Neural progenitor cell (in vitro differentiated cells): ENCODE results near the gene RNF40. TPM values are rescaled to one million over a fixed set of nuclear protein-coding genes. Genes with fewer than 3 reads are reported as not detected.
"Not testable (repeated sequence)": the region's sequence is repeated elsewhere in the genome, so short reads cannot be mapped to it uniquely, and the experiment has no call there.

Source experiments
- DNase-seq: peaks from one replicate; pipeline ENCODE4 v3.0.0-alpha.2; 2016; ENCODE audit warnings: low spot score
- H2AFZ ChIP-seq: fragments of 200-600 bp; sonication (generic); replicated peaks from 2 replicates; pipeline ENCODE4 v1.6.1; 2016; ENCODE audit warnings: antibody characterized with exemption
- H3F3A ChIP-seq: fragments of 200-600 bp; sonication (generic); 2 replicates; pipeline ENCODE4 v1.6.1; 2016; ENCODE audit warnings: antibody characterized with exemption, low read depth
- H3K27ac ChIP-seq: fragments of 200-600 bp; sonication (generic); 2 replicates; pipeline ENCODE4 v1.5.1; 2016; ENCODE audit warnings: mild to moderate bottlenecking
- H3K27me3 ChIP-seq: fragments of 200-600 bp; sonication (generic); 2 replicates; pipeline ENCODE4 v1.6.1; 2016; ENCODE audit warnings: mild to moderate bottlenecking, moderate library complexity
- H3K36me3 ChIP-seq: fragments of 200-600 bp; sonication (generic); 2 replicates; pipeline ENCODE4 v1.5.1; 2016
- H3K4me1 ChIP-seq: fragments of 200-600 bp; sonication (generic); 2 replicates; pipeline ENCODE4 v1.6.1; 2016; ENCODE audit warnings: mixed run types
- H3K4me2 ChIP-seq: fragments of 200-600 bp; sonication (generic); 2 replicates; pipeline ENCODE4 v1.6.1; 2016
- H3K4me3 ChIP-seq: fragments of 200-600 bp; sonication (generic); 2 replicates; pipeline ENCODE4 v1.5.1; 2016
- H3K79me2 ChIP-seq: fragments of 200-600 bp; sonication (generic); 2 replicates; pipeline ENCODE4 v1.6.1; 2016; ENCODE audit warnings: low read depth
- H3K9ac ChIP-seq: fragments of 200-600 bp; sonication (generic); 2 replicates; pipeline ENCODE4 v1.6.1; 2016
- H3K9me3 ChIP-seq: fragments of 200-600 bp; sonication (generic); 2 replicates; pipeline ENCODE4 v1.5.1; 2016; ENCODE audit warnings: low read depth
- H4K20me1 ChIP-seq: fragments of 200-600 bp; sonication (generic); 2 replicates; pipeline ENCODE4 v1.6.1; 2016; ENCODE audit warnings: low read depth
- H3K27ac Mint-ChIP-seq: 3 replicates; pipeline ENCODE4 v1.8.0; 2021; ENCODE audit warnings: mixed read lengths
- H3K27me3 Mint-ChIP-seq: 2 replicates; pipeline ENCODE4 v1.8.0; 2022; ENCODE audit warnings: low read depth, mild to moderate bottlenecking, inconsistent platforms, moderate library complexity, mixed read lengths; ENCODE audit not compliant: insufficient read depth
- H3K36me3 Mint-ChIP-seq: 3 replicates; pipeline ENCODE4 v1.8.0; 2021; ENCODE audit warnings: mixed read lengths
- H3K4me1 Mint-ChIP-seq: 3 replicates; pipeline ENCODE4 v1.8.0; 2021; ENCODE audit warnings: mixed read lengths
- H3K4me3 Mint-ChIP-seq: 3 replicates; pipeline ENCODE4 v1.8.0; 2021; ENCODE audit warnings: mild to moderate bottlenecking, moderate library complexity, mixed read lengths
- H3K9me3 Mint-ChIP-seq: 3 replicates; pipeline ENCODE4 v1.8.0; 2020; ENCODE audit warnings: mixed read lengths
- CTCF ChIP-seq: fragments of 200-600 bp; sonication (generic); IDR thresholded peaks from 2 replicates; pipeline ENCODE4 v1.5.1; 2017; ENCODE audit warnings: antibody characterized with exemption, mild to moderate bottlenecking
- EZH2 ChIP-seq: fragments of 200-600 bp; sonication (generic); IDR thresholded peaks from 2 replicates; pipeline ENCODE4 v1.6.1; 2017; ENCODE audit warnings: antibody characterized with exemption, mild to moderate bottlenecking, moderate library complexity
- EZH2phosphoT487 ChIP-seq: fragments of 200-600 bp; sonication (generic); IDR thresholded peaks from 2 replicates; pipeline ENCODE4 v1.6.1; 2017; ENCODE audit warnings: antibody characterized with exemption
- total RNA-seq: library from RNA; depleted of rRNA; stranded (reverse); fragments of >200 nt; gene quantifications from 2 replicates; pipeline ENCODE4 v1.2.3, GENCODE V29; 2015; ENCODE audit warnings: low replicate concordance

Gene RNF40
- total RNA-seq, 1 donor from 2014 or later: 45.6 TPM

GRCh38 chr16:30813821-30814189, 51.7 kb downstream of the RNF40 start:
- Histone ChIP-seq H3K9ac (no peak overlapping the region), H3K79me2 (no peaks in the 10 kb centered on the region), H4K20me1 (no peaks in the 10 kb centered on the region), H3F3A (peaks cover 6% of the 10 kb centered on the region), H3K36me3 (no peaks in the 10 kb centered on the region), H3K9me3 (no peaks in the 10 kb centered on the region), H3K27ac (no peak overlapping the region), H3K4me1 (no peaks in the 10 kb centered on the region), H3K4me3 (peak overlapping the region; percentile 29), H2AFZ (peak overlapping the region; percentile 74), H3K4me2 (peak overlapping the region; percentile 73), H3K27me3 (peaks cover 41% of the 10 kb centered on the region)
- Mint-ChIP-seq H3K36me3 (no peaks in the 10 kb centered on the region), H3K4me1 (peaks cover 15% of the 10 kb centered on the region), H3K9me3 (no peaks in the 10 kb centered on the region), H3K4me3 (peak overlapping the region; percentile 78), H3K27me3 (peaks cover 8% of the 10 kb centered on the region), H3K27ac (no peak overlapping the region)
- TF ChIP-seq EZH2phosphoT487 (no peak), EZH2 (no peak), CTCF (no peak)
- DNase-seq: no peak

GRCh38 chr16:30816769-30817168, 54.6 kb downstream of the RNF40 start:
- H3K4me2 ChIP-seq: no peak overlapping the region
- no peaks in the 10 kb centered on the region for H3K9me3 Mint-ChIP-seq

GRCh38 chr16:30820952-30821421, 58.9 kb downstream of the RNF40 start:
- peaks cover 5% of the 10 kb centered on the region for H3K27me3 Mint-ChIP-seq
- TF ChIP-seq CTCF: no peak
- TF ChIP-seq EZH2phosphoT487: no peak
- TF ChIP-seq EZH2: no peak
- DNase-seq: no peak

More at GRCh38 chr16:30816769-30817168, 54.6 kb downstream of the RNF40 start:
- Histone ChIP-seq H3K4me1 (no peaks in the 10 kb centered on the region), H3K36me3 (no peaks in the 10 kb centered on the region), H3F3A (peaks cover 6% of the 10 kb centered on the region), H2AFZ (no peak overlapping the region), H3K9ac (no peak overlapping the region), H3K4me3 (no peak overlapping the region), H3K27ac (no peak overlapping the region), H3K79me2 (no peaks in the 10 kb centered on the region), H3K9me3 (no peaks in the 10 kb centered on the region), H3K27me3 (peaks cover 22% of the 10 kb centered on the region), H4K20me1 (no peaks in the 10 kb centered on the region)
- H3K27me3 Mint-ChIP-seq: peaks cover 12% of the 10 kb centered on the region
- no peak overlapping the region for H3K27ac Mint-ChIP-seq
- DNase-seq: no peak
- no peaks in the 10 kb centered on the region for H3K36me3 Mint-ChIP-seq
- no peak overlapping the region for H3K4me3 Mint-ChIP-seq
- H3K4me1 Mint-ChIP-seq: peaks cover 13% of the 10 kb centered on the region
- TF ChIP-seq EZH2 (no peak), CTCF (no peak), EZH2phosphoT487 (no peak)

GRCh38 chr16:30821441-30821840, 59.3 kb downstream of the RNF40 start:
- H3K4me3 Mint-ChIP-seq: peak overlapping the region; percentile 21
- H4K20me1 ChIP-seq, H3F3A ChIP-seq, H3K27me3 Mint-ChIP-seq, H3K4me3 ChIP-seq, H3K27ac ChIP-seq, H2AFZ ChIP-seq, DNase-seq, H3K36me3 Mint-ChIP-seq, H3K27ac Mint-ChIP-seq, H3K79me2 ChIP-seq, H3K4me1 Mint-ChIP-seq, H3K36me3 ChIP-seq, H3K4me1 ChIP-seq, H3K4me2 ChIP-seq, H3K9me3 Mint-ChIP-seq, H3K9ac ChIP-seq, H3K9me3 ChIP-seq: not testable (repeated sequence)
- peaks cover 11% of the 10 kb centered on the region for H3K27me3 ChIP-seq

More at GRCh38 chr16:30820952-30821421, 58.9 kb downstream of the RNF40 start:
- Histone ChIP-seq H3F3A (no peaks in the 10 kb centered on the region), H3K9me3 (no peaks in the 10 kb centered on the region), H3K36me3 (no peaks in the 10 kb centered on the region), H4K20me1 (no peaks in the 10 kb centered on the region), H3K4me3 (no peak overlapping the region), H2AFZ (no peak overlapping the region), H3K9ac (no peak overlapping the region), H3K4me2 (no peak overlapping the region), H3K27me3 (peaks cover 8% of the 10 kb centered on the region), H3K27ac (no peak overlapping the region), H3K4me1 (no peaks in the 10 kb centered on the region), H3K79me2 (no peaks in the 10 kb centered on the region)
- Mint-ChIP-seq H3K4me1 (no peaks in the 10 kb centered on the region), H3K36me3 (no peaks in the 10 kb centered on the region), H3K9me3 (no peaks in the 10 kb centered on the region), H3K4me3 (peak overlapping the region; percentile 21), H3K27ac (no peak overlapping the region)
